ENCODE results near the gene LAMC2. TPM values are rescaled to one million over a fixed set of nuclear protein-coding genes. Genes with fewer than 3 reads are reported as not detected.

Gene LAMC2
- total and polyA plus RNA-seq, 2 of the 8 experiments (the other 6 are each of a cell fraction or from before 2014, with no cell fraction given) = 4.6 to 12.9 TPM

DNA sequence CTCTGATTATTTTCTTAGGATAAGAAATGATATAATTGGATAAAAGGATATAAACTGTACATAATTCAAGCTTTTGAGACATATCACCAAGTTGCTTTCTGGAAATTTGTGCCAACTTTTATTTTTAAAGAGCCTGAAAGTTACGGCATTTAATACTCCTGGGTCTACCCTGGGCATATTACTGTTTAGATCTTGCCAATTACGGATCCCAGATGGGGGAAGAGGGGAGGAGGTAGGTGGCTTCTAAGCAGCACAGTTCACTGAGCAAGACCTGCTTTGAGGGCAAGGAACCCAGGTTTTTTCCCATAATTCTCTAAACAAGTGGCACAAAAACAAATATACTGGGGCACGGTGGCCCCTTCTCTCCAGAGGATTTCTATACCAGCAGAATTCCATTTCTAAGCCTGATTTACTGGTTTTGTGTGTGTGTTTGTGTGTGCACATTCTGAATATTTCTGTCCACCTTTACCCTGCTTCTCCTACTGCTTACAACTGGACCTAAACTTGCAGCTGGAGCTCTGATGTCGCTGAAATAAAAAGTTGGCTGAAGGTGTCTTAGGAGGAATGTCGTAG lies 76.7 kb downstream of the LAMC2 start:
- CTCF ChIA-PET (ENCODE audit: partially characterized antibody) = interaction anchor here (1.0 to 1.8 kb wide), 6 partner anchors 13 to 51 kb away, joined by 3 to 5 read pairs (median 4); no protein-coding TSS in a partner anchor
- H3K36me3 ChIP-seq (ENCODE audit: control insufficient read depth in 2 of 4, insufficient read depth in 4 of 4, low read length in 3 of 4) = no peaks in the 10 kb centered on the region
- H2AK5ac ChIP-seq (ENCODE audit: low read depth, low read length) = no peak overlapping the region
- H2BK12ac ChIP-seq (ENCODE audit: low read depth, low read length) = no peak overlapping the region
- H4K5ac ChIP-seq (ENCODE audit: insufficient read length, low read depth, low read length) = no peak overlapping the region
- H3K27ac ChIP-seq (ENCODE audit: low read depth, low read length) = no peak overlapping the region
- no peak overlapping the region for H3K14ac ChIP-seq (ENCODE audit: insufficient read length)
- no peak overlapping the region for H4K91ac ChIP-seq (replicated peaks; ENCODE audit: insufficient read length, low read length)
- no peak overlapping the region for H3K23ac ChIP-seq (ENCODE audit: insufficient read length)
- no peaks in the 10 kb centered on the region for H3K23me2 ChIP-seq (ENCODE audit: low read depth, low read length)
- FAIRE-seq = no peak
- H3K9me3 ChIP-seq (ENCODE audit: insufficient read depth in 2 of 2, low read depth in 1 of 2, low read length in 1 of 2) = no peaks in the 10 kb centered on the region
- H3K9ac ChIP-seq (replicated peaks in 1 of 4; ENCODE audit: extremely low read depth in 1 of 4, low read depth in 3 of 4, low read length in 3 of 4) = no peak overlapping the region
- no peak overlapping the region for H2BK5ac ChIP-seq (ENCODE audit: low read depth, low read length)
- no peak overlapping the region for H3K18ac ChIP-seq (ENCODE audit: extremely low read depth, low read length)
- H3K4me2 ChIP-seq (ENCODE audit: insufficient read depth in 1 of 2, low read depth in 2 of 2, low read length in 2 of 2) = no peak overlapping the region
- no peak overlapping the region for H4K8ac ChIP-seq (ENCODE audit: extremely low read depth, insufficient read depth, low read length)
- H3K79me2 ChIP-seq (ENCODE audit: control insufficient read depth in 1 of 2, insufficient read depth in 2 of 2, low read length in 2 of 2) = no peaks in the 10 kb centered on the region
- no peak overlapping the region for H3K56ac ChIP-seq (replicated peaks; ENCODE audit: insufficient read length, low read depth, low read length)
- H2BK120ac ChIP-seq (replicated peaks; ENCODE audit: low read depth, low read length) = no peak overlapping the region
- WGBS, 2 experiments (ENCODE audit: extremely low coverage in 1 of 2, insufficient coverage in 1 of 2, insufficient read length in 1 of 2, insufficient replicate concordance in 2 of 2, low coverage in 1 of 2, low lambda C conversion rate in 2 of 2, missing lambda C conversion rate in 1 of 2) = 92% methylated on average over 5 of the region's 5 CpGs; no CpG with 5 or more reads in 1 of the 2 experiments
- DNase-seq (ENCODE audit: low read depth in 1 of 2, low spot score in 2 of 2) = no peak
- H2AFZ ChIP-seq (ENCODE audit: low read length) = no peak overlapping the region
- H3K79me1 ChIP-seq (ENCODE audit: low read depth, low read length) = no peaks in the 10 kb centered on the region
- TF ChIP-seq SUZ12 (IDR thresholded peaks at IDR 0.05; ENCODE audit: low read length) (no peak), ZNF274 (IDR thresholded peaks at IDR 0.05; ENCODE audit: borderline replicate concordance, extremely low read depth, low read length) (no peak), GTF2F1 (IDR thresholded peaks at IDR 0.05; ENCODE audit: borderline replicate concordance, low read depth, low read length) (no peak), MAFK (IDR thresholded peaks at IDR 0.05; ENCODE audit: low read depth, low read length) (no peak), POLR2AphosphoS5 (IDR thresholded peaks at IDR 0.05; ENCODE audit: low read depth, low read length) (no peak), SRF (IDR thresholded peaks at IDR 0.05; ENCODE audit: low read depth, low read length) (no peak), ATF3 (IDR thresholded peaks at IDR 0.05; ENCODE audit: insufficient read depth, low read depth, low read length) (no peak), GABPA (IDR thresholded peaks at IDR 0.05; ENCODE audit: borderline replicate concordance, insufficient read depth, low read length) (no peak)
- TF ChIP-seq, protein P1, sequence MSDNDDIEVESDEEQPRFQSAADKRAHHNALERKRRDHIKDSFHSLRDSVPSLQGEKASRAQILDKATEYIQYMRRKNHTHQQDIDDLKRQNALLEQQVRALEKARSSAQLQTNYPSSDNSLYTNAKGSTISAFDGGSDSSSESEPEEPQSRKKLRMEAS (IDR thresholded peaks at IDR 0.05) = no peak
- H2BK20ac ChIP-seq (ENCODE audit: low read length) = no peak overlapping the region
- H3K27me3 ChIP-seq (replicated peaks in 1 of 4; ENCODE audit: control insufficient read depth in 3 of 4, extremely low read depth in 1 of 4, insufficient read depth in 3 of 4, low read length in 3 of 4) = no peaks in the 10 kb centered on the region
- H4K20me1 ChIP-seq (replicated peaks in 1 of 2; ENCODE audit: control insufficient read depth in 1 of 2, insufficient read depth in 2 of 2, low read length in 2 of 2) = no peaks in the 10 kb centered on the region
- H3K4me3 ChIP-seq (ENCODE audit: extremely low read depth in 1 of 4, insufficient read depth in 2 of 4, low read depth in 3 of 4, low read length in 4 of 4) = no peak overlapping the region
- H3K4ac ChIP-seq (replicated peaks; ENCODE audit: insufficient read length, low read depth, low read length) = no peak overlapping the region
- H2BK15ac ChIP-seq (ENCODE audit: low read length) = no peak overlapping the region
- POLR2A ChIA-PET (ENCODE audit: partially characterized antibody) = interaction anchor here (0.7 kb wide), 1 partner anchor 200 kb away, joined by 3 read pairs; no protein-coding TSS in a partner anchor
- H3K4me1 ChIP-seq (replicated peaks in 1 of 4; ENCODE audit: control insufficient read depth in 3 of 4, insufficient read depth in 4 of 4, low read length in 3 of 4) = peaks cover 0 to 6% (median 0%) of the 10 kb centered on the region in 4 experiments; a peak in 2 of 7 replicates
